ENCODE data around the gene TTLL11. TPM values are rescaled to one million over a fixed set of nuclear protein-coding genes. Genes with fewer than 3 reads are reported as not detected.

TTLL11 gene
- total RNA-seq, 1 experiment from 2014 or later, result 13.6 TPM

DNA sequence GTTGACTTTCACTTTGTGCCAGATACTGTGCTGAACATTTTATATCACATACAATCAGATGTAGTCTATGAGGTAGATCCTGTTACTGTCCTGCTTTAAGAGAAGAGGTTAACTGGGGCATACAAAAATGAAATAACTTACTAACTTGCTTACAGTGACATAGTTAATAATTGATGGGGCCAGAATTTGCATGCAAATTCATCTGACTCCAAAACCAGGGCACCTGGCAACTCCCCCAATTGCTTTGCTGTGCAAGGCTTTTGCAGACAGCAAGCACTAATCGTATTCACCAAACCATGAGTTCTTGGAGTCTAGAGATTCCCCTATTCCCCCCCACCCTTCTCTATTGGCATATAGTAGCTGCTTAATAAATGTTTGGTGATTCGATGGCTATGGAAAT, 155.9 kb downstream of the TTLL11 start:
- H3K36me3 Mint-ChIP-seq (ENCODE audit: insufficient read depth, unreplicated experiment), result no peaks in the 10 kb centered on the region
- CTCF ChIA-PET, result interaction anchor here (0.7 to 2.0 kb wide), 2 partner anchors 98 to 250 kb away, joined by 4 read pairs; no protein-coding TSS in a partner anchor

GRCh38 chr9:121935739-121936138, 157.4 kb downstream of the TTLL11 start:
- Mint-ChIP-seq H3K27me3 (ENCODE audit: insufficient read depth, unreplicated experiment) (no peaks in the 10 kb centered on the region), H3K9me3 (ENCODE audit: unreplicated experiment) (no peaks in the 10 kb centered on the region), H3K36me3 (ENCODE audit: insufficient read depth, unreplicated experiment) (peaks cover 6% of the 10 kb centered on the region), H3K27ac (ENCODE audit: low read depth, unreplicated experiment) (no peak overlapping the region), H3K4me1 (ENCODE audit: insufficient read depth, unreplicated experiment) (no peaks in the 10 kb centered on the region), H3K4me3 (ENCODE audit: unreplicated experiment) (no peak overlapping the region)
- BruUV-seq (replicated peaks), result no TSS peak
- ChIA-PET POLR2A (interaction anchor here (1.2 kb wide), 1 partner anchor 32 kb away, joined by 4 read pairs; no protein-coding TSS in a partner anchor), CTCF (interaction anchor here (2.0 kb wide), 1 partner anchor 248 kb away, joined by 4 read pairs; no protein-coding TSS in a partner anchor)
- DNase-seq (ENCODE audit: unreplicated experiment), result no peak
- intact Hi-C loops (cut with micrococcal nuclease), result no loop called here
- TF ChIP-seq CTCF (IDR thresholded peaks at IDR 0.05; ENCODE audit: unreplicated experiment), result no peak

More for the DNA sequence above, 155.9 kb downstream of the TTLL11 start:
- H3K9me3 Mint-ChIP-seq (ENCODE audit: unreplicated experiment), result no peaks in the 10 kb centered on the region
- POLR2A ChIA-PET, result interaction anchor here (0.7 kb wide), 1 partner anchor 437 kb away, joined by 3 read pairs; no protein-coding TSS in a partner anchor
- intact Hi-C loops (cut with micrococcal nuclease), result no loop called here
- no peak overlapping the region for H3K27ac Mint-ChIP-seq (ENCODE audit: low read depth, unreplicated experiment)
- H3K27me3 Mint-ChIP-seq (ENCODE audit: insufficient read depth, unreplicated experiment), result no peaks in the 10 kb centered on the region
- DNase-seq (ENCODE audit: unreplicated experiment), result no peak
- TF ChIP-seq CTCF (IDR thresholded peaks at IDR 0.05; ENCODE audit: unreplicated experiment), result no peak
- no peaks in the 10 kb centered on the region for H3K4me1 Mint-ChIP-seq (ENCODE audit: insufficient read depth, unreplicated experiment)
- H3K4me3 Mint-ChIP-seq (ENCODE audit: unreplicated experiment), result no peak overlapping the region
- BruUV-seq (replicated peaks), result no TSS peak

DNA sequence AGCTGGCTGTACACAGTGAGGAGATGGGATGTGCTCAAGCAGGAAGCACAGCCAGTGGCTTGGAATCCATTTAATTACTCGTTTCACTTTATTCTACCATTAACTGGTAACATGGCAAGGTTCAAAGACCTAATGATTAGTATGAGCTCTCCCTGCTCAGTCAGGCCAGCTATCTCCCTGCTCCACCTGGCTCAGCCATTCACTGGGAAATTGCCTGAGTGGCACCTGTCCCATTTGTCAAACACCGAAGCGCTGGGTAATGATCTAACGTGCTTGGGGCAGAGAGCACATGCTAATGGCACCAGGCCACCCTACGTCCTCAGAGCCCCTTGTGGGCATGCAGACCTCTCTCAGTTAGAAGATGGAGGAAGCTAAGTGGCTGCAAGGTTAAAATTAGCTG, 162.2 kb downstream of the TTLL11 start:
- ChIA-PET POLR2A (interaction anchor here (0.8 kb wide), 1 partner anchor 10 kb away, joined by 4 read pairs; no protein-coding TSS in a partner anchor), CTCF (interaction anchor here (0.5 kb wide), 1 partner anchor 34 kb away, joined by 3 read pairs; no protein-coding TSS in a partner anchor)
- no peaks in the 10 kb centered on the region for H3K4me1 Mint-ChIP-seq (ENCODE audit: insufficient read depth, unreplicated experiment)
- intact Hi-C loops (cut with micrococcal nuclease), result no loop called here
- no peaks in the 10 kb centered on the region for H3K9me3 Mint-ChIP-seq (ENCODE audit: unreplicated experiment)
- BruUV-seq (replicated peaks), result no TSS peak
- no peak for DNase-seq (ENCODE audit: unreplicated experiment)
- H3K27me3 Mint-ChIP-seq (ENCODE audit: insufficient read depth, unreplicated experiment), result no peaks in the 10 kb centered on the region
- no peak overlapping the region for H3K27ac Mint-ChIP-seq (ENCODE audit: low read depth, unreplicated experiment)
- TF ChIP-seq CTCF (IDR thresholded peaks at IDR 0.05; ENCODE audit: unreplicated experiment), result no peak
- no peak overlapping the region for H3K4me3 Mint-ChIP-seq (ENCODE audit: unreplicated experiment)
- H3K36me3 Mint-ChIP-seq (ENCODE audit: insufficient read depth, unreplicated experiment), result peaks cover 6% of the 10 kb centered on the region

DNA sequence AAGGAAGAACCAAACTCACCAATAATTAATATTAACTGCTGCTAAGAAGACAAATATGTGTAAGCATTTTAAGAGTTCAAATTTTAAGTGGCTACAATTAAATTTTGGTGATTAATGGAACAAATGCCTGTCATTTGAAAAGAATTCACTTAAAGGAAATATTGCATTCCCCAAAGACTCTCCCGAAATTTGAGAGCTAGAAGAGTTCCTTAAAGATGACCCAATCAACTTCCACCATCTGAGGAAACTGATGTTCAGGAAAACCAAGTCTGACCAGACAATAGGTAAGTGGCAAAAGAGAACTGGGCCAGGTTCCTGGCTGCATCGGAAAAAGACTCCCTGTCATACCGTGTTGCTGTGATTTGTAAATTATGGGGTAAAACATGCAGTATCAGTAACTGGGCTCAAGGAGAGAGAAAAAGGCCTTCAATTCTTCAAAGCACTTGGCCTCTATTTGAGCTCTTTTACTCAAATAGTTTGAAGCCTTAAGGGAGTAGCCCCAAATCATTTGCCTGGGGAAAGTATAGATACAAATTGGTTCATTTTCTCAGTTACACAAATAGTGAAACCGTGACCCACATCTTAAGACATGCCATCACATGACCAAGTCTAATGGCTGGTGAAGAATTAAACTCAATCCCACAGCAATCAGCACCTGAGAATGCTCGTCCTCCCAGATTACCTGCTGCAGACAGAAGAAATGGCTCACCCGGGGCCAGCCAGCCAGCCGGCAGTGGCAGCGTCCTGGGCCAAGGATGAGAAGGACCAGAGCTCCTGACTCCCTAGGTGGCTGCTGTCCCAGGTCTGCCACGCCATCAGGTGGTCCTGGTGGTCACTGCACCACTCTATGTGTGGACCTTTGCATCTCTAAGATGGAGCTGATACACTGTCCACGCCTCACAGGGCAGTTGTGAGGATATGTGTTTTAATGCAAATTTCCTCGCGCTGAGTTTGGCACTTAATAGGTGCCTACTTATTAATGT, 162.9 kb downstream of the TTLL11 start:
- Mint-ChIP-seq H3K27me3 (ENCODE audit: insufficient read depth, unreplicated experiment) (no peaks in the 10 kb centered on the region), H3K9me3 (ENCODE audit: unreplicated experiment) (no peaks in the 10 kb centered on the region), H3K4me1 (ENCODE audit: insufficient read depth, unreplicated experiment) (no peaks in the 10 kb centered on the region), H3K27ac (ENCODE audit: low read depth, unreplicated experiment) (no peak overlapping the region), H3K36me3 (ENCODE audit: insufficient read depth, unreplicated experiment) (peaks cover 6% of the 10 kb centered on the region), H3K4me3 (ENCODE audit: unreplicated experiment) (no peak overlapping the region)
- no peak for DNase-seq (ENCODE audit: unreplicated experiment)
- ChIA-PET CTCF (interaction anchor here (0.5 to 0.6 kb wide), 2 partner anchors 12 to 34 kb away, joined by 3 read pairs; no protein-coding TSS in a partner anchor), POLR2A (interaction anchor here (0.6 to 0.8 kb wide), 2 partner anchors 9 to 889 kb away, joined by 3 to 4 read pairs; no protein-coding TSS in a partner anchor)
- no TSS peak for BruUV-seq (replicated peaks)
- TF ChIP-seq CTCF (IDR thresholded peaks at IDR 0.05; ENCODE audit: unreplicated experiment), result no peak
- intact Hi-C loops (cut with micrococcal nuclease), result no loop called here
